Gastrocnemius medialis (tissue), 4 donors: ENCODE data around the gene GGT6.

ENCODE experiments used
- POLR2A ChIP-seq, 2 donors: fragments of 450-650 bp; IDR thresholded peaks; one replicate each; pipeline ENCODE4 v1.6.1; 2017; ENCODE audit warnings: antibody characterized with exemption in 2 of 2, mild to moderate bottlenecking in 2 of 2, moderate library complexity in 2 of 2
- TF ChIP-seq, protein P1 (sequence below), 5 experiments: fragments of 450-650 bp in 3 of 5; fragments of 200-600 bp in 2 of 5; sonication (generic) in 2 of 5; IDR thresholded peaks in 4 of 5; conservative IDR thresholded peaks in 1 of 5; 1 replicate in 4 of 5; 2 replicates in 1 of 5; pipeline ENCODE4 v1.5.1; 2016 to 2019; ENCODE audit warnings: antibody characterized with exemption in 5 of 5, mild to moderate bottlenecking in 3 of 5, moderate library complexity in 3 of 5

- TF ChIP-seq, protein P1, sequence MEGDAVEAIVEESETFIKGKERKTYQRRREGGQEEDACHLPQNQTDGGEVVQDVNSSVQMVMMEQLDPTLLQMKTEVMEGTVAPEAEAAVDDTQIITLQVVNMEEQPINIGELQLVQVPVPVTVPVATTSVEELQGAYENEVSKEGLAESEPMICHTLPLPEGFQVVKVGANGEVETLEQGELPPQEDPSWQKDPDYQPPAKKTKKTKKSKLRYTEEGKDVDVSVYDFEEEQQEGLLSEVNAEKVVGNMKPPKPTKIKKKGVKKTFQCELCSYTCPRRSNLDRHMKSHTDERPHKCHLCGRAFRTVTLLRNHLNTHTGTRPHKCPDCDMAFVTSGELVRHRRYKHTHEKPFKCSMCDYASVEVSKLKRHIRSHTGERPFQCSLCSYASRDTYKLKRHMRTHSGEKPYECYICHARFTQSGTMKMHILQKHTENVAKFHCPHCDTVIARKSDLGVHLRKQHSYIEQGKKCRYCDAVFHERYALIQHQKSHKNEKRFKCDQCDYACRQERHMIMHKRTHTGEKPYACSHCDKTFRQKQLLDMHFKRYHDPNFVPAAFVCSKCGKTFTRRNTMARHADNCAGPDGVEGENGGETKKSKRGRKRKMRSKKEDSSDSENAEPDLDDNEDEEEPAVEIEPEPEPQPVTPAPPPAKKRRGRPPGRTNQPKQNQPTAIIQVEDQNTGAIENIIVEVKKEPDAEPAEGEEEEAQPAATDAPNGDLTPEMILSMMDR (IDR thresholded peaks at IDR 0.05 in 4 of 5, conservative IDR thresholded peaks at IDR 0.05 in 1 of 5), result no peak
- no peak for TF ChIP-seq POLR2A (IDR thresholded peaks at IDR 0.05)
These were observed 28.7 kb upstream of the GGT6 start for GRCh38 chr17:4588898-4589625.
